ENCODE results near the gene PLXNB1.

PLXNB1 gene

GRCh38 chr3:48400824-48401433, 29.0 kb downstream of the PLXNB1 start:
- no peaks in the 10 kb centered on the region for H3K27me3 ChIP-seq (ENCODE audit: low read depth, low read length)
- peaks cover 0 to 5% of the 10 kb centered on the region in 2 donors for H3K4me1 ChIP-seq (ENCODE audit: control insufficient read depth in 1 of 2, insufficient read depth in 2 of 2, low read length in 2 of 2)
- H3K9me3 ChIP-seq (ENCODE audit: control insufficient read depth in 1 of 2, low read length in 2 of 2) = no peaks in the 10 kb centered on the region
- H3K4me3 ChIP-seq (ENCODE audit: low read depth in 1 of 2, low read length in 2 of 2) = no peak overlapping the region
- no peak overlapping the region for H3K27ac ChIP-seq (ENCODE audit: low read length)
- peaks cover 15 to 19% of the 10 kb centered on the region in 2 donors for H3K36me3 ChIP-seq (ENCODE audit: control insufficient read depth in 1 of 2, insufficient read depth in 2 of 2, low read length in 2 of 2)

DNA sequence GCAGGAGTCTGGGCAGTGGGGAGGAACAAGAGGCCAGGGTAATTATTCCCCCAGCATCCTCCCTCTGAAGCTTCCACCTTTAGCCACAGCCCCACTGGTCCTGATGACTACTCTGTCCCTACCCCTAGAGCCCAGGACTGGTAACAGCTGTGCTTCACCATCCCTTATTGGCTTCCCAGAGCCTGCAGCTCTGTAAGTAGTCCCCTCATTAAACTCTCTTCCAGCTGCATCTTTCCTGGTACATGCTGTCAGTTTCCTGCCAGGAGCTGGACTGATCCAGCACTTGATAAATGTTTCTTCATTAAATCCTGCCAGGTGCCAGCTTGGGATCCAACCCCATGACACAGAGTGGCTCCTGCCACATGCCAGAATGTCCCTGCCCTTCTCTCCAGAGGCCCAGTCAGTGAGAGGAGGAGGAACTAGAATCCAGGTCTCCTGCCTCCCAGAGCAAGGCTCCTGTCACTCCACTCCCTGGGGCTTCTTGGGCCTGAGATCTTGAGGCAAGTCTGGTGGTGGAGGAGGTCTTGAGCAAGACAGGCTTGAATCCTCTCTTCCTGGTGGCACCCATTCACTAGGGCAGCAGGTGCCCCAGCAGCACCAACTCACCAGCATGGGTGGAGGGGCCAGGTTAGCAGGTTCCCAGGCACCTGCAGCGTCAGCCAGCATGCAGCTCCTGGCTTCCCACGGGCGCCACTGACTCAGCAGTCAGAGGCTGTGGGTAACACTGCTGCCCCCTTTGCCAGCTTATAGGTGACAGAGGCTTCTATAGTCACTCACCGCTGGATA, 30.3 kb downstream of the PLXNB1 start:
- Histone ChIP-seq H3K4me1 (ENCODE audit: control insufficient read depth in 1 of 2, insufficient read depth in 2 of 2, low read length in 2 of 2) (peaks cover 0 to 5% of the 10 kb centered on the region in 2 donors), H3K9me3 (ENCODE audit: control insufficient read depth in 1 of 2, low read length in 2 of 2) (no peaks in the 10 kb centered on the region), H3K27ac (ENCODE audit: low read length) (no peak overlapping the region), H3K36me3 (ENCODE audit: control insufficient read depth in 1 of 2, insufficient read depth in 2 of 2, low read length in 2 of 2) (peaks cover 8 to 9% of the 10 kb centered on the region in 2 donors), H3K27me3 (ENCODE audit: low read depth, low read length) (no peaks in the 10 kb centered on the region), H3K4me3 (ENCODE audit: low read depth in 1 of 2, low read length in 2 of 2) (no peak overlapping the region)

- H3K27me3 ChIP-seq (ENCODE audit: low read depth, low read length) = no peaks in the 10 kb centered on the region
Observed at GRCh38 chr3:48398701-48399386, 31.0 kb downstream of the PLXNB1 start.

DNA sequence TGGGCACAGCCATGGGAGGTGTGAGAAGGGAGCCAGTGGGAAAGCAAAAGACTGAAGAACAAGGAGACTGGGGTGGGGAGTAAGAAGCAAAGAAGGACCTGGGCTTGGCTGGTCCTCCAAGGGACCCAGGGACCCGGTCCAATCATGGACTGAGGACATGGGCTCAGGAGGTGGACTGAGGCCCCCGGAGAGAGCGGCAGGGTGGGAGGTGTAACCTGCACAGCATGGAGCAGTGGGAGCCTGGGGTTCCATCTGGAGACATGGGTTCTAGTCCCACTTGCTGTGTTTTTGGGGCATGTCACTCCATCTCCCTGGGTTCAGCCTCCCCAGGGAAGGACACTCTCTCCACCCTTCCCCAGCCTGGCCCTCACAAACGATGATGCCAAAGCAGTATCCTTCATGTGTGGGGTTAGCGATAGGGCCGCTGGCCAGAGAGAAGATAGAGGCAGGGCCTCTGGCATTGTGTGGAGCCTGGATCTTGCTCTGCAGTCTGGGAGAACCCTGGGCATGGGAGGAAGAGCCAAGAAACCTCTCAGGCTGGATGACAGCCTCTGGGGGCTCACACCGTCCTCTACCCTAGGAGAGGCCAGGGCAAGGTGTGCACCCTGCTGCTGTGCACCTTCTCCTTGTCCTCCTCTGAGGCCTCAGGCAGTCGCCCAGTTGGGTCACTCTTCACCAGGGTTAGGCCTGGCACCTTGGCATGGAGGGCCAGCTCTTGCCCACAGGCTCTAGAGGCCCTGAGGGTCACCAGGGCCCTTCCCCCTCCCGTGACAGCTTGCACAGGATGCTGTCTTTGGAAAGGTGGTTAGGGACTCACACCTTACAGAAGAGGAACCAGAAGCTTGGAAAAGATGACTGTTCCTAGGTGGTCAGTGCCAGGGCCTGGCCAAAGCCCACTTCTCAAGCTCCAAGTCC, 31.9 kb downstream of the PLXNB1 start:
- Histone ChIP-seq H3K9me3 (ENCODE audit: control insufficient read depth in 1 of 2, low read length in 2 of 2) (no peaks in the 10 kb centered on the region), H3K27ac (ENCODE audit: low read length) (no peak overlapping the region), H3K4me3 (ENCODE audit: low read depth in 1 of 2, low read length in 2 of 2) (no peak overlapping the region), H3K4me1 (ENCODE audit: control insufficient read depth in 1 of 2, insufficient read depth in 2 of 2, low read length in 2 of 2) (peaks cover 0 to 5% of the 10 kb centered on the region in 2 donors), H3K27me3 (ENCODE audit: low read depth, low read length) (no peaks in the 10 kb centered on the region), H3K36me3 (ENCODE audit: control insufficient read depth in 1 of 2, insufficient read depth in 2 of 2, low read length in 2 of 2) (no peaks in the 10 kb centered on the region)

More at GRCh38 chr3:48398701-48399386, 31.0 kb downstream of the PLXNB1 start:
- H3K36me3 ChIP-seq (ENCODE audit: control insufficient read depth in 1 of 2, insufficient read depth in 2 of 2, low read length in 2 of 2) = peaks cover 2% of the 10 kb centered on the region in 2 donors
- H3K9me3 ChIP-seq (ENCODE audit: control insufficient read depth in 1 of 2, low read length in 2 of 2) = no peaks in the 10 kb centered on the region
- no peak overlapping the region for H3K27ac ChIP-seq (ENCODE audit: low read length)
- peaks cover 0 to 5% of the 10 kb centered on the region in 2 donors for H3K4me1 ChIP-seq (ENCODE audit: control insufficient read depth in 1 of 2, insufficient read depth in 2 of 2, low read length in 2 of 2)
- H3K4me3 ChIP-seq (ENCODE audit: low read depth in 1 of 2, low read length in 2 of 2) = no peak overlapping the region

DNA sequence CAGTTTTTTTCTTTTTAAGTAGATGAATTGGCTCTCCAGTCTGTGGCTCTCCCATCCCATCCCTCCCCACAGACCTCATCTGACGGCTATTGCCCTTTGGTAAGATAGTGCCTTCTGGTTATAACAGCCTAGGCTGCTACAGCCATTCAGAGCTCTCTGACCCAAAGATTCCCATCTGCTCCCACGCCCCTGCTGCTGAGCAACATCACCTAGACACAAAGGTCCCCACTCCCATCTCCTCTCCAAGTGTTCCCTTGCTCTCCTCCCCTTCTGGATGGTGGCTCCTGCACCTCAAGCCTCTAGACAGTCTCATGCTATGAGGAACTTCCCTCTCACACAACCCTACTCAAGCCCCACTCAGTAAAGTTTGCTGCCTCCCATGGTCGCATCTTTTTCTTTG, 34.2 kb downstream of the PLXNB1 start:
- no peak overlapping the region for H3K27ac ChIP-seq (ENCODE audit: low read length)
- no peaks in the 10 kb centered on the region for H3K4me1 ChIP-seq (ENCODE audit: control insufficient read depth in 1 of 2, insufficient read depth in 2 of 2, low read length in 2 of 2)
- no peaks in the 10 kb centered on the region for H3K27me3 ChIP-seq (ENCODE audit: low read depth, low read length)
- H3K9me3 ChIP-seq (ENCODE audit: control insufficient read depth in 1 of 2, low read length in 2 of 2) = no peaks in the 10 kb centered on the region
- no peak overlapping the region for H3K4me3 ChIP-seq (ENCODE audit: low read depth in 1 of 2, low read length in 2 of 2)
- H3K36me3 ChIP-seq (ENCODE audit: control insufficient read depth in 1 of 2, insufficient read depth in 2 of 2, low read length in 2 of 2) = no peaks in the 10 kb centered on the region

DNA sequence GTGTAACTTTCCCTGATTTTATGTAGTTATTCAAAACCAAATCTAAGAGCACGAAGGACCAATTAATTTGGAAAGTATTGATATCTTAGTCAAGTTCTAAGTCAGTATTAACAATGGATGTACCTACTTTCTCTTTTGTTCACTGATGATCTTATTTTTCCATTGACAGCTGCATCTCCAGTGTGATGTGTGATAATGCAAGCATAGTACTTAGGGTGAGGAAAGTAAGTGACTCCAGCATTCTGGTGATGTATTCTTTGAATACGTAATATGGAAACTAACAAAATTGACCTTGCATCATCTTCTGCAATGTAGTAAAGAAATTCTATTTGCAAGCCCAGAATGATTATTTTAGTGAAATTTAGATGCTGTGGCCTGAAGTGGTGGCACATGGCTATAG, 35.5 kb downstream of the PLXNB1 start:
- Histone ChIP-seq H3K27ac (ENCODE audit: low read length) (no peak overlapping the region), H3K36me3 (ENCODE audit: control insufficient read depth in 1 of 2, insufficient read depth in 2 of 2, low read length in 2 of 2) (no peaks in the 10 kb centered on the region), H3K9me3 (ENCODE audit: control insufficient read depth in 1 of 2, low read length in 2 of 2) (no peaks in the 10 kb centered on the region), H3K27me3 (ENCODE audit: low read depth, low read length) (no peaks in the 10 kb centered on the region), H3K4me1 (ENCODE audit: control insufficient read depth in 1 of 2, insufficient read depth in 2 of 2, low read length in 2 of 2) (no peaks in the 10 kb centered on the region), H3K4me3 (ENCODE audit: low read depth in 1 of 2, low read length in 2 of 2) (no peak overlapping the region)

GRCh38 chr3:48388966-48389365, 40.9 kb downstream of the PLXNB1 start:
- no peaks in the 10 kb centered on the region for H3K9me3 ChIP-seq (ENCODE audit: control insufficient read depth in 1 of 2, low read length in 2 of 2)
- H3K4me3 ChIP-seq (ENCODE audit: low read depth in 1 of 2, low read length in 2 of 2) = no peak overlapping the region
- H3K27ac ChIP-seq (ENCODE audit: low read length) = no peak overlapping the region
- no peaks in the 10 kb centered on the region for H3K36me3 ChIP-seq (ENCODE audit: control insufficient read depth in 1 of 2, insufficient read depth in 2 of 2, low read length in 2 of 2)
- H3K27me3 ChIP-seq (ENCODE audit: low read depth, low read length) = peaks cover 4% of the 10 kb centered on the region
- H3K4me1 ChIP-seq (ENCODE audit: control insufficient read depth in 1 of 2, insufficient read depth in 2 of 2, low read length in 2 of 2) = no peaks in the 10 kb centered on the region

GRCh38 chr3:48387634-48388033, 42.3 kb downstream of the PLXNB1 start:
- Histone ChIP-seq H3K36me3 (ENCODE audit: control insufficient read depth in 1 of 2, insufficient read depth in 2 of 2, low read length in 2 of 2) (no peaks in the 10 kb centered on the region), H3K27me3 (ENCODE audit: low read depth, low read length) (peaks cover 4% of the 10 kb centered on the region), H3K4me1 (ENCODE audit: control insufficient read depth in 1 of 2, insufficient read depth in 2 of 2, low read length in 2 of 2) (no peaks in the 10 kb centered on the region), H3K4me3 (ENCODE audit: low read depth in 1 of 2, low read length in 2 of 2) (no peak overlapping the region), H3K9me3 (ENCODE audit: control insufficient read depth in 1 of 2, low read length in 2 of 2) (no peaks in the 10 kb centered on the region), H3K27ac (ENCODE audit: low read length) (no peak overlapping the region)

DNA sequence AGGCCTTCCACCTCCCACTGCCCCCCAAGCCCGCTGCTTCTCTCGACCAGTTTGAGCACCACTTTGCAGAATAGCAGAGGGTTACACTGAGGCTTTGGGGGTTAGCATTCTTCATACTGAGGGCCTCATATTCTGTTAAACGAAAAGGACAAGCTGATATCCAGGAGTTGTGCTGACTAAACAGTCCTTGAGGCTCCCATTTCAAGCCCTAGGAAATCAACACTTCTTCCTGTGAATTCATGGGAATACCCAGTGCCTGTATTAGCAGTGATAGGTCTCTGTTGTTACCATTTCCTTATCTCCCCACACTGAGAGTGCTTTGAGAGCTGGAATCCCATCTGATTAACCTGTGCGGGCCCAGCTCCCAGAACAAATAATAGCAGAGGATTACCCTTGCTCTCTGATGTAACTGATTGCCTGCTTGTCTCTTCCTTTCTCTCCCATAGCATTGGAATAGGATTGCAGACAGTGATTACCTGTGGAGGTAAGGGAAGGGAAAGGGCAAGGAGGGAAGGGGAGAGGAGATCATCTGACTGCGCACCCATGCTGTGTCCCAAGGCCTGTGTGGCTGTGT, 56.9 kb downstream of the PLXNB1 start:
- Histone ChIP-seq H3K9me3 (ENCODE audit: control insufficient read depth in 1 of 2, low read length in 2 of 2) (no peaks in the 10 kb centered on the region), H3K4me3 (ENCODE audit: low read depth in 1 of 2, low read length in 2 of 2) (no peak overlapping the region), H3K36me3 (ENCODE audit: control insufficient read depth in 1 of 2, insufficient read depth in 2 of 2, low read length in 2 of 2) (no peaks in the 10 kb centered on the region), H3K4me1 (ENCODE audit: control insufficient read depth in 1 of 2, insufficient read depth in 2 of 2, low read length in 2 of 2) (no peaks in the 10 kb centered on the region), H3K27ac (ENCODE audit: low read length) (no peak overlapping the region), H3K27me3 (ENCODE audit: low read depth, low read length) (no peaks in the 10 kb centered on the region)

DNA sequence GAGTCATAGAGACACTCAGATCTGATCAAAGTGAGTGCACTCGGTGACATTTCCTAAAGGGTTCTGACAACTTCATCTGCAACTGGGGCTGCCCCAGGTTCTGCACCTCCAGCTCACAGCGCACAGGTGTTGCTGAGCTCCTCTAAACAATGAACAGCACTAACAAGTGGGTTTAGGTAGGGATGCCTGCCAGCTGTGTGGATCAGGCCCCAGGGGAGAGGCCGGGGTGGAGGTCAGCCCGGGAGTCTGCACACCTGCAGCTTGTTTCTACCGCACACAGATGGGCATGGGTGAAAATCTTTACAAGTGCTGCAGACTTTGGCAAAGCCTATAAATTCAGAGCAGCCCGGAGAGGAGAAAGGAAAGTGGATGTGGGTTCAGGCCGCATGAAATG, 57.5 kb downstream of the PLXNB1 start:
- Histone ChIP-seq H3K4me3 (ENCODE audit: low read depth in 1 of 2, low read length in 2 of 2) (no peak overlapping the region), H3K27me3 (ENCODE audit: low read depth, low read length) (no peaks in the 10 kb centered on the region), H3K9me3 (ENCODE audit: control insufficient read depth in 1 of 2, low read length in 2 of 2) (no peaks in the 10 kb centered on the region), H3K36me3 (ENCODE audit: control insufficient read depth in 1 of 2, insufficient read depth in 2 of 2, low read length in 2 of 2) (no peaks in the 10 kb centered on the region), H3K27ac (ENCODE audit: low read length) (no peak overlapping the region), H3K4me1 (ENCODE audit: control insufficient read depth in 1 of 2, insufficient read depth in 2 of 2, low read length in 2 of 2) (no peaks in the 10 kb centered on the region)

All from muscle layer of duodenum (tissue), 2 donors.